SW 1271 (cell line): ENCODE measurements around the gene NEGR1.

Experiments used
- DNase-seq, 2 experiments: peaks; one replicate each; lab custom pipeline; 2025; lab: John Stamatoyannopoulos, UW

The NEGR1 gene

DNA sequence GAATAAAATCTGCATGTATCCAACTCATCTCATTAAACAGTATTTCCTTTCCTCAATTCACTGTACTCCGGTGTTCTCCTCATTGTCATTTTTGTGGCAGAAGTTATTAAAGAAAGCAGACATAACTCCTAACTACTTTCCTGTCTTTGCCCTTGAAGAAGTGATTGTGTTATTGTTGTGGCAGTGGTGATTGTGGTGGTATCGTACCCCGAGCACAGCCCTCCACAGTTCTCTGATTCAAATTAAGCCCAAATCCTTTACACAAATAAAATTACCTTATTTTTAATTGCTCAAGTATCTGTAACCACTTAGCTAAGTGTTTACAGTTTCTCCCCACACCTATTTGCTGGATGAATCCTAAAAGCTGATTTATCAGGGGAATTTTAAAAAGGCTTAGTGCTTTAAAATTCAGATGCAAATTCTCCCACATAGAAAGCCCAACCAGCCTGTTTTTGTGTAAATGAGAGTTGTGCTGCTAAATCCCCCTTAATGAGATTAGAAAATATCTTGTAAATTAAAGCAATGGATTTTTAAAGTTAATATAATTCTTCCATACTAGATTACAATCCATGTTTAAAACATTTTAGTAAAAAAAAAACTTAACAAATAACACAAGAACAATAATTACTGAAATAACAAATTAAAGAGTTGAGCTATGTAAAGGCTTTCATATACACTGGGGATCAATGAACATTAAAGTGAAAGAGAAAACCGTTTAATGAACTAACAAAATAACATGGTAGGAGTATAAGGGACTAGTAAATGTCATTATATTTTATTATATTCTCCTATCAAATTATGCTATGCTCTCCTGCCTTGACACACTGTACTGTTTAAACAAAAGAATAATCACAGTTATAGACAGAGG lies 259.0 kb downstream of the NEGR1 start:
- no peak for DNase-seq

- DNase-seq = no peak
Observed at GRCh38 chr1:72018562-72018961, 263.8 kb downstream of the NEGR1 start.

- no peak for DNase-seq
Observed at GRCh38 chr1:72015006-72015405, 267.3 kb downstream of the NEGR1 start.

DNA sequence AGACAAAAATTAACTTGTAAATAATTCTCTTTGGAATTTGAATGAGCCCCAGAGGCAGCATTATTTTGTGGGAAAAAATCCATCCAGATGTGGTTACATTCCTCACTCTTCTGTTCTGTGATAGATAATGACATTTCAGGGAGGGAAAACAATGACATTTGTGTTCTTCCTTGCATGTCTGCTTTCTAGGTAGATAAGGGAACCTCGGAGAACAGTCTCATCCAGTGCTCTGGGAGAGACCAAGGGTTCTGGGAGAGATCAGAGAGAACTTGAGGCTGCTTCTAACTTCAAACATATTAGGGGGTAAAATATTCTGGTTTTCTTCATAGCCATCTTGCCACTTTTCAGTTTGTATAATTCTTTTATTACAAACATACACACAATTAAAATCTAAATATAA lies 269.2 kb downstream of the NEGR1 start:
- no peak for DNase-seq

DNA sequence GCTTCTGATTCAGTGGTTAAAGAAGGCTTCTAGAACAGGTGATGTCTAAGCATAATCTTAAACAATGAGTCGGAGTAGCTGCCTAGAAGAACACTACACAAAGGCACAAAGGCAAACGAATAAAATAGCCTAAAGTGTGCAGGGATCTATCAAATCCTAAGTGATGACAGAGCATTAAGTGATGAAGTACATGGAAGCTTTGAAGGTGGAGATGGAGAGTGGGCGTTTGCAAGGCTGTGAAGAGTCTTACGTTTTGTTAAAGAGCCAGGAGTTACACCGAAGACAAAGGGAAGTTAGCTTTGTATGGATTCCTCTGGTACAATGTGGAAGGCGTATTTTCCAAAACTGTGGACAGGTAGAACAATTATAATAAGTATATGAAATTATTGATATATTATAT lies 270.6 kb downstream of the NEGR1 start:
- no peak for DNase-seq

- DNase-seq = no peak
Observed at GRCh38 chr1:72010094-72010431, 272.3 kb downstream of the NEGR1 start.

GRCh38 chr1:72009173-72010093 lies 272.9 kb downstream of the NEGR1 start:
- DNase-seq = no peak

- no peak for DNase-seq
Observed at GRCh38 chr1:72007312-72007711, 275.0 kb downstream of the NEGR1 start.

DNA sequence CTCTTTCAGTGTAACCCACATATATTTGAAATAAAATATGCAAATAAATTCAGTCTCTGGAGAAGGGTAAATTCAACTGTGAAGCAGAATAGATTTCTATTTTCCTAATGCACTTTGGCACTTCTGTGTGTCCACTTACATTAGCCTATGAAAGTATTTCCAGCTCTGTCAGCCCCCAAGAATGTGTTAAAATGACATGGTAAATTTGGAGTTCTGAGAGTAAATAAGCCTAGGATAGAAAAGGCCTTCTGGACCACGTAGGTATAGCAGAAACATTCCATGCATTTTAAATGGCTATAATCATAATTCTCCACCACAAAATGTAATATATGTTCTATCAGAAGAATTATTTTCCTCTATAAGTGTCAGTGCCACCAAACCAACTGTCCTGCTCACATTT lies 276.2 kb downstream of the NEGR1 start:
- DNase-seq = no peak

- no peak for DNase-seq
Observed at GRCh38 chr1:72003092-72003491, 279.2 kb downstream of the NEGR1 start.

DNA sequence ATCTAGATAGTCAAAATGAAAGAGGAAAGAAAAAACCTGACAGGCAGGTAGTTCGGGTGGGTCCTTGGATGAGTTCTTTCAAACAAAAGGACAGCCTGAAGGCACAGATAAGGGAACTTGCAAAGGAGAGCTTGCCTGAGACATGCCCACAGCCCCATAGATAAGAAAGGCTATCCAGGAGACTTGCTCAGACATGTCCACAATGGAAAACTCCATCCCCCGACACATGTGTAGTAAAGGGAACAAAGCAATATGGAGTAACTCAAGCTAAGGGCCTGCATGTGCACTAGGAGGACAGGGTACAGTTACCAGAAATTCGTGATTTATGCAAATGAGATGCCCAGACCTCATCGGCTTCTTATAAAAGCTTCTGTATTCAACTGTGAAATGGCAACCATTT lies 281.5 kb downstream of the NEGR1 start:
- DNase-seq = no peak

DNA sequence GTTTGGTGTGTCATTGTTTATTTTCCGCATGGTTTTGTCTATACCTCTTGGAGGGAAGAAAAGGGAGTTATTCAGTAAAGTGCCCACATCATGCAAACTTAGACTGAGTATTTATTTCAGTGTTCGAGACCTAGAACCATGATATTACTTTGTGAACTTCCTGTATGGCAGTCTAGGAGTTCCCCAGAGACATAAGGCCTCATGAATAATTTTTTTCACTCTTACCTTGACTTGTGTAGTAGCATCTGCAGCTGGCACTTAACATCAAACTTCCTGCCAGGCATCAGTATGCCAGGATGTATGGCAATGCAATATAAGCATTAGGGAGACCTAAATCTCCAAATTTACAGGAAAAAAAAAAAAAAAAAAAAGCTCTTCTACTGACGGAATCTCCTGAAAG lies 287.7 kb downstream of the NEGR1 start:
- no peak for DNase-seq

GRCh38 chr1:71987181-71987580 lies 295.2 kb downstream of the NEGR1 start:
- DNase-seq = no peak

DNA sequence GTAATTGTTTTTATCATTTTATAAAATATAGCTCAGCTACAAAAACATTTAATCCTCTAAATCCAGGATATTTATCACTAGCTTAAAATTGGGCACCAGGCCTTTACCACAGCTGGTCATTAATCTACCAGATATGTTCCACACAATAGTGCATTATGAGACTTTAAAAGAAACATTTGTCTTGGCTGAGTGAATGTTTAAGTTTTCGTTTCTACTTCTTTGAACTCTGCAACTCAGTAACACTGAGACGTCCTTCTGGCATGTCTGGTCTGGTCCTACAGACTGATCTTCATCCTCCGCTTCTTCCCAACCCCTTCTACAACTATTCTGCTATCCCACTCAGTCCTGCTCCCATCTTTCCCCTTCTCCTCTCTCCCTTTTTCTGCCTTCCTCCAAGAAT lies 296.2 kb downstream of the NEGR1 start:
- DNase-seq = no peak

GRCh38 chr1:71980556-71980955 lies 301.8 kb downstream of the NEGR1 start:
- DNase-seq = no peak

DNA sequence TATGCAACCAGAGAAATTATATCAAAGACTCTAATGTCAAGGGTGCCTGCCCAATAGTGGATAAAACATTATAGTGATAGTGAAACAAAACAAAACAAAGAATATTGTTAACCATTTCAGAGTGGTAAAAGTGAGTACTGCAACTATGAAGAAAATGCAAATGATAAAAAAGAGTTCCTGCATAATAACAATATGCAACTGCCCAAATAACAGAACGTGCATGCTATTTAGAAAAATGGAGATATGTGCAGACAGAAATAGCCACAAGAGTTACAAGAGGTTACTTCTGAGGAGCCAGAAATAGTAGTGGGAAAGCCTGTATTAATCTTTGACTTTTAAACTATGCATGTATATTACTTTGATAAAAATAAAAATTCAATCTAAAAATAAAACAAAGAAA lies 302.5 kb downstream of the NEGR1 start:
- DNase-seq = no peak

DNA sequence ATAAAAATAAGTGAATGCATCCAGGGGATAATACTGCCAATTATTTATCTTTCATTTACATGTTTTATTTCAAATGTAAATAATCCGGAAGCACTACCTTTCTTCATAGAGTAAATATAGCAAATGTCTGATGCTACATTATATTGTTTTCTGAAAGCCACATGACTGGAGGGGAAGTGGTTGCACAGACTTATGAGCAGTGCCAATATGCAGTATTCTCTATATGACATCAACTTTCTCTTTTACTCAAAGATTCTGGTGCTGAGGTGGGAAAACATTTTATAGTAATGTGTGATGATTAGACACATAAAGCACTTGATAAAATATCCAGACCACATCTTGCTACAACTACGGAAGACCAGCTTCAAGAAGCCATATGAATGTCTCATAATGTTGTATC lies 314.7 kb downstream of the NEGR1 start:
- no peak for DNase-seq

GRCh38 chr1:71964188-71964587 lies 318.2 kb downstream of the NEGR1 start:
- DNase-seq = no peak

GRCh38 chr1:71956613-71957285 lies 325.6 kb downstream of the NEGR1 start:
- no peak for DNase-seq

GRCh38 chr1:71950579-71950978 lies 331.8 kb downstream of the NEGR1 start:
- DNase-seq = no peak

DNA sequence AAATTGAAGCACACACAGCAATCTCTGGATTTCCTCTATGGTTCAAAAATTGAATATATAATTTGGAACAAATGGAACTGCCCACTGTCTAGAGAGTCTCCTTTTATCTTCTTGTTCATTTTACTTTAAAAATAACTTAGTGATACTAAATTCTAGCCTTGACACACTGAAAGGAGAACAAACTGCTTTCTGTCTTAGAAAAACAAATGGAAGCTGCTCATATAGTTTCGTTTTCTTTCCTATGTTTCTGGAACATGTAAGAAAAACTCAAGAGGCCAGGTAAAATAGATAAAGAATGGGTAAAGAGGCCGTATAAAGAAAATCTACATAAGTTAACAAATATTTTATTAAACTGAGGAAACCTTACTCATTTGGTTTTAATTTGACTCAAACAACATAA lies 332.7 kb downstream of the NEGR1 start:
- no peak for DNase-seq

DNA sequence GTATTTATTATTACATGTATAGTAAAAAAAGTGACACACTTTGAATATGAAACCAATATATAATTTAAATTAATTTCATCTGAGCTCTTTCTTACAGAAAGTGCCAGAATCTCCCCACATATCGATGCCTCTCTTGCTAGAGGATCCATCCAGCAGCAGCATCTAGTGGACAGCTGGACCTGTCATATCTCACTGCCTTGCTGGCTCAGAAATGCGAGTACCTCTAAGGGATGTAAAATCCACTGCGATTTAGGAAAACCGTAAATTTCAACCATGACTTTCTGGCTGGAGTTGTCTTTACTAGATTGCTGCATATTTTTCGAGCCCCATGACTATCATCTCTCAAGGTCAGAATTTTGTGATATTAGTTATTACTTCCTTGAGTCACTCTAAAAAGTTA lies 333.8 kb downstream of the NEGR1 start:
- DNase-seq = no peak

DNA sequence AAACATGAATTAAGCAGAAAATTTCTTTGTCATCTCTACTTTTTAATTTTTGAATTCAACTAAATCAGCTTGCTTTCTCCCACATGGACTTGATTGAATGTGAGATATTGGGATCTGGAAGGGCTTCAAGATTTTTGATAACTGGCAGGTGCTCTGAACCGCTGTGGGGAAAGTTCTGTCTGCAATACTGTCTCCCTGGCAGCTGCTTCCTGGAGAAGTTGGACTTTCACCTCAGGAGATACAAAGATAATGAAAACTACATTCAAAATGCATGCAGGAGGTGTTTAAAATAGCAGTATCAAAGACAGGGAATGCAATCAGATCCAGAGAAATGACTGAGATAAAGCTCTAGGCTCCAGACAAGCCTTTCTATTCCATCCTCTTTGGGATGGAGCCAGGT lies 338.3 kb downstream of the NEGR1 start:
- no peak for DNase-seq
